HEK293 (cell line): Measurements from ENCODE around the gene CYP17A1.
"Not testable (repeated sequence)": the region's sequence is repeated elsewhere in the genome, so short reads cannot be mapped to it uniquely, and the experiment has no call there.

Experiments
- CTCF ChIA-PET: fragments of 350-600 bp; formaldehyde crosslinking; extraction: SDS; loops from one replicate; lab custom pipeline; 2021; ENCODE audit warnings: antibody characterized with exemption; lab: Yijun Ruan, JAX
- POLR2A ChIA-PET: fragments of 300-600 bp; formaldehyde crosslinking; extraction: SDS; loops from one replicate; lab custom pipeline; 2020; ENCODE audit warnings: antibody characterized with exemption, inconsistent platforms; lab: Yijun Ruan, JAX
- H3K27ac ChIP-seq: fragments of 200-500 bp; sonication (Bioruptor generic); 2 replicates; pipeline ENCODE4 v1.5.1; 2014; ENCODE audit warnings: low read depth, low read length, control low read depth, inconsistent platforms; ENCODE audit errors: extremely low read depth
- H3K36me3 ChIP-seq, 2 experiments: fragments of 200-500 bp in 1 of 2; sonication (Bioruptor generic) in 1 of 2; 1 replicate in 1 of 2; 2 replicates in 1 of 2; pipeline ENCODE4 v1.5.1; 2014 to 2017; ENCODE audit warnings: inconsistent platforms in 2 of 2, low read length in 2 of 2; ENCODE audit not compliant: control insufficient read depth in 2 of 2, insufficient read depth in 1 of 2
- H3K4me1 ChIP-seq: fragments of 200-500 bp; sonication (Bioruptor generic); 2 replicates; pipeline ENCODE4 v1.5.1; 2014; ENCODE audit warnings: mild to moderate bottlenecking, low read length, inconsistent platforms; ENCODE audit not compliant: control insufficient read depth, insufficient read depth
- H3K4me3 ChIP-seq: 2 replicates; pipeline ENCODE4 v1.5.1; 2011; ENCODE audit warnings: low read depth, mild to moderate bottlenecking, control low read depth, low read length, moderate library complexity
- H3K9me3 ChIP-seq: fragments of 200-500 bp; sonication (Bioruptor generic); 2 replicates; pipeline ENCODE4 v1.5.1; 2014; ENCODE audit warnings: low read depth, low read length, inconsistent platforms; ENCODE audit not compliant: control insufficient read depth, insufficient read depth
- FEZF1 ChIP-seq: fragments of 450-650 bp; formaldehyde crosslinking; IDR thresholded peaks from 2 replicates; pipeline ENCODE4 v1.5.1; 2016; ENCODE audit warnings: missing biosample characterization, missing genetic modification characterization
- GLIS2 ChIP-seq: fragments of 450-650 bp; formaldehyde crosslinking; IDR thresholded peaks from 2 replicates; pipeline ENCODE4 v1.5.1; 2016; ENCODE audit warnings: missing biosample characterization, missing genetic modification characterization
- SP3 ChIP-seq: fragments of 450-650 bp; formaldehyde crosslinking; IDR thresholded peaks from 2 replicates; pipeline ENCODE4 v1.5.1; 2016; ENCODE audit warnings: missing biosample characterization, missing genetic modification characterization
- ZBTB1 ChIP-seq: fragments of 450-650 bp; formaldehyde crosslinking; IDR thresholded peaks from 2 replicates; pipeline ENCODE4 v1.5.1; 2016; ENCODE audit warnings: missing biosample characterization, missing genetic modification characterization
- ZIC2 ChIP-seq: fragments of 450-650 bp; formaldehyde crosslinking; IDR thresholded peaks from 2 replicates; pipeline ENCODE4 v1.5.1; 2016; ENCODE audit warnings: missing biosample characterization, missing genetic modification characterization
- ZNF155 ChIP-seq: fragments of 450-650 bp; formaldehyde crosslinking; IDR thresholded peaks from 2 replicates; pipeline ENCODE4 v1.5.1; 2016; ENCODE audit warnings: missing biosample characterization, missing genetic modification characterization
- ZNF423 ChIP-seq: fragments of 450-650 bp; formaldehyde crosslinking; IDR thresholded peaks from 2 replicates; pipeline ENCODE4 v1.5.1; 2016; ENCODE audit warnings: missing biosample characterization, missing genetic modification characterization
- ZNF600 ChIP-seq: fragments of 450-650 bp; formaldehyde crosslinking; IDR thresholded peaks from 2 replicates; pipeline ENCODE4 v1.5.1; 2016; ENCODE audit warnings: missing biosample characterization, missing genetic modification characterization
- ZNF639 ChIP-seq: fragments of 450-650 bp; formaldehyde crosslinking; IDR thresholded peaks from 2 replicates; pipeline ENCODE4 v1.5.1; 2016; ENCODE audit warnings: missing biosample characterization, missing genetic modification characterization
- TF ChIP-seq, protein P1 (sequence below): fragments of 450-650 bp; formaldehyde crosslinking; IDR thresholded peaks from 2 replicates; pipeline ENCODE4 v1.5.1; 2016; ENCODE audit warnings: missing biosample characterization, missing genetic modification characterization
- TF ChIP-seq, protein P2 (sequence below): fragments of 450-650 bp; formaldehyde crosslinking; IDR thresholded peaks from 2 replicates; pipeline ENCODE4 v1.5.1; 2016; ENCODE audit warnings: missing biosample characterization, missing genetic modification characterization
- TF ChIP-seq, protein P3 (sequence below): fragments of 450-650 bp; formaldehyde crosslinking; IDR thresholded peaks from 2 replicates; pipeline ENCODE4 v1.5.1; 2016; ENCODE audit warnings: missing biosample characterization, missing genetic modification characterization
- TF ChIP-seq, protein P4 (sequence below): fragments of 450-650 bp; formaldehyde crosslinking; IDR thresholded peaks from 2 replicates; pipeline ENCODE4 v1.5.1; 2016; ENCODE audit warnings: missing biosample characterization, missing genetic modification characterization
- TF ChIP-seq, protein P5 (sequence below): fragments of 450-650 bp; formaldehyde crosslinking; IDR thresholded peaks from 2 replicates; pipeline ENCODE4 v1.5.1; 2016; ENCODE audit warnings: missing biosample characterization, missing genetic modification characterization

CYP17A1 gene

DNA sequence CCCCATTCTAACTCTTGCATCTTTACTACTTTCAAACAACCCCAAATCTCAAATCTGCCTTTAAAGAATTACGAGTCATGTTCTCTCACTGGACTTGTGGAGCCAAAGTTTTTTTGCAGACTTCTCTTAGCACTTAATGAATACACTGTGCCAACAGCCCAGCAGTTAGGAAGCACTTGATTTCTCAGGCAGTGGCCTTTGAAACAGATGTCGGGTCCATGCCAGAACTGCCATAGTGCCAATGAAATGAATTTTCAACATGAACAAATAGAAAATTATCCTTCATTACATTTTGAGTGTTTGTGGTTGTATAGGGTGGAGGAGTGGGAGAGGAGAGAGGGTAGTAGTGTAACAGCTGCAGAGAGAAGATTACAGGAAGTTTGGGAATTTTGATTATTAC lies 22.7 kb upstream of the CYP17A1 start:
- Histone ChIP-seq H3K36me3 (peaks cover 16 to 21% of the 10 kb centered on the region in 2 experiments), H3K9me3 (no peaks in the 10 kb centered on the region), H3K4me3 (no peak overlapping the region), H3K27ac (no peak overlapping the region), H3K4me1 (peaks cover 6% of the 10 kb centered on the region)
- POLR2A ChIA-PET: interaction anchor here (1.2 kb wide), 1 partner anchor 9 kb away, joined by 4 read pairs; the partner anchor contains the start of gene AS3MT
- no peak for TF ChIP-seq ZNF155
- TF ChIP-seq, protein P1, sequence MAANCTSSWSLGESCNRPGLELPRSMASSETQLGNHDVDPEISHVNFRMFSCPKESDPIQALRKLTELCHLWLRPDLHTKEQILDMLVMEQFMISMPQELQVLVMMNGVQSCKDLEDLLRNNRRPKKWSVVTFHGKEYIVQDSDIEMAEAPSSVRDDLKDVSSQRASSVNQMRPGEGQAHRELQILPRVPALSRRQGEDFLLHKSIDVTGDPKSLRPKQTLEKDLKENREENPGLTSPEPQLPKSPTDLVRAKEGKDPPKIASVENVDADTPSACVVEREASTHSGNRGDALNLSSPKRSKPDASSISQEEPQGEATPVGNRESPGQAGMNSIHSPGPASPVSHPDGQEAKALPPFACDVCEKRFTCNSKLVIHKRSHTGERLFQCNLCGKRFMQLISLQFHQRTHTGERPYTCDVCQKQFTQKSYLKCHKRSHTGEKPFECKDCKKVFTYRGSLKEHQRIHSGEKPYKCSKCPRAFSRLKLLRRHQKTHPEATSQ: no peak
- TF ChIP-seq, all 188 proteins: peak for 0
- CTCF ChIA-PET: interaction anchor here (0.7 kb wide), 1 partner anchor 53 kb away, joined by 3 read pairs; no protein-coding TSS in a partner anchor

DNA sequence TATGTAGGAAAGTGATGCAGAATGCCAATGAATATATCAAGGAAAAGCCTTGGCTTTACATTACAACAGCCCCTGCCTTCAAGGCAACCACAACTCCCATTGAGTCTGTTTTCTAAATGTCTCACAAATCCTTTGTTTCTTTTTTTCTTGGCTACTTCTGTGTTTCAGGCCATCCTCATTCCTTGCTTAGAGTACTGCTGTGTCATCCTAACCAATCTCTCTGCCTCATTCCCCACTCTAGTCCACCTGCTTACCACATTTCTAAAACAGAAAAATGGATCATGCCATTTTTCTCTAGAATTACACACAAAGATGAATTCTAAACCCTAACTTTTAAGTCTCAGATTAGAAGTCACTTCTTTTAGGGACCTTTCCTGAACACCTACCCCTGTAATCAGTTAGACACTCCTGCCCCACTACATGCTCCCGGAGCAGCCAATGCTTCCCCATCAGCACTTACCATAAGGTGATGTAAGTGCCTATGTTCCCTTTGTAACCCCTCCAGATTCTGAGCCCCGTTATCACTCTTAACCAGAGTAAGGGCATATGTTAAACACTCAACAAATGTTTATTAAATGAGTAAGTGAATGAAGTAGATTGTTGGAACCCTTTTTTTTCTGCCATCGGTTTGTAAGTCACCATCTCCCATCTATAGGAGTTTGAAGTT lies 19.7 kb upstream of the CYP17A1 start:
- H3K36me3 ChIP-seq: peaks cover 0 to 7% of the 10 kb centered on the region in 2 experiments
- no peak for TF ChIP-seq ZBTB1
- TF ChIP-seq, protein P2, sequence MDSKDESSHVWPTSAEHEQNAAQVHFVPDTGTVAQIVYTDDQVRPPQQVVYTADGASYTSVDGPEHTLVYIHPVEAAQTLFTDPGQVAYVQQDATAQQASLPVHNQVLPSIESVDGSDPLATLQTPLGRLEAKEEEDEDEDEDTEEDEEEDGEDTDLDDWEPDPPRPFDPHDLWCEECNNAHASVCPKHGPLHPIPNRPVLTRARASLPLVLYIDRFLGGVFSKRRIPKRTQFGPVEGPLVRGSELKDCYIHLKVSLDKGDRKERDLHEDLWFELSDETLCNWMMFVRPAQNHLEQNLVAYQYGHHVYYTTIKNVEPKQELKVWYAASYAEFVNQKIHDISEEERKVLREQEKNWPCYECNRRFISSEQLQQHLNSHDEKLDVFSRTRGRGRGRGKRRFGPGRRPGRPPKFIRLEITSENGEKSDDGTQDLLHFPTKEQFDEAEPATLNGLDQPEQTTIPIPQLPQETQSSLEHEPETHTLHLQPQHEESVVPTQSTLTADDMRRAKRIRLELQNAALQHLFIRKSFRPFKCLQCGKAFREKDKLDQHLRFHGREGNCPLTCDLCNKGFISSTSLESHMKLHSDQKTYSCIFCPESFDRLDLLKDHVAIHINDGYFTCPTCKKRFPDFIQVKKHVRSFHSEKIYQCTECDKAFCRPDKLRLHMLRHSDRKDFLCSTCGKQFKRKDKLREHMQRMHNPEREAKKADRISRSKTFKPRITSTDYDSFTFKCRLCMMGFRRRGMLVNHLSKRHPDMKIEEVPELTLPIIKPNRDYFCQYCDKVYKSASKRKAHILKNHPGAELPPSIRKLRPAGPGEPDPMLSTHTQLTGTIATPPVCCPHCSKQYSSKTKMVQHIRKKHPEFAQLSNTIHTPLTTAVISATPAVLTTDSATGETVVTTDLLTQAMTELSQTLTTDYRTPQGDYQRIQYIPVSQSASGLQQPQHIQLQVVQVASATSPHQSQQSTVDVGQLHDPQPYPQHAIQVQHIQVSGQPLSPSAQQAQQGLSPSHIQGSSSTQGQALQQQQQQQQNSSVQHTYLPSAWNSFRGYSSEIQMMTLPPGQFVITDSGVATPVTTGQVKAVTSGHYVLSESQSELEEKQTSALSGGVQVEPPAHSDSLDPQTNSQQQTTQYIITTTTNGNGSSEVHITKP (tag by site-specific recombination): peak; percentile 62
- TF ChIP-seq, all 188 proteins: peak for 1
- H3K4me1 ChIP-seq: peaks cover 6% of the 10 kb centered on the region
- H3K9me3 ChIP-seq: no peaks in the 10 kb centered on the region
- H3K27ac ChIP-seq: no peak overlapping the region
- no peak overlapping the region for H3K4me3 ChIP-seq
- ChIA-PET CTCF (interaction anchor here (0.6 kb wide), 1 partner anchor 129 kb away, joined by 3 read pairs; no protein-coding TSS in a partner anchor), POLR2A (no interaction called here)

DNA sequence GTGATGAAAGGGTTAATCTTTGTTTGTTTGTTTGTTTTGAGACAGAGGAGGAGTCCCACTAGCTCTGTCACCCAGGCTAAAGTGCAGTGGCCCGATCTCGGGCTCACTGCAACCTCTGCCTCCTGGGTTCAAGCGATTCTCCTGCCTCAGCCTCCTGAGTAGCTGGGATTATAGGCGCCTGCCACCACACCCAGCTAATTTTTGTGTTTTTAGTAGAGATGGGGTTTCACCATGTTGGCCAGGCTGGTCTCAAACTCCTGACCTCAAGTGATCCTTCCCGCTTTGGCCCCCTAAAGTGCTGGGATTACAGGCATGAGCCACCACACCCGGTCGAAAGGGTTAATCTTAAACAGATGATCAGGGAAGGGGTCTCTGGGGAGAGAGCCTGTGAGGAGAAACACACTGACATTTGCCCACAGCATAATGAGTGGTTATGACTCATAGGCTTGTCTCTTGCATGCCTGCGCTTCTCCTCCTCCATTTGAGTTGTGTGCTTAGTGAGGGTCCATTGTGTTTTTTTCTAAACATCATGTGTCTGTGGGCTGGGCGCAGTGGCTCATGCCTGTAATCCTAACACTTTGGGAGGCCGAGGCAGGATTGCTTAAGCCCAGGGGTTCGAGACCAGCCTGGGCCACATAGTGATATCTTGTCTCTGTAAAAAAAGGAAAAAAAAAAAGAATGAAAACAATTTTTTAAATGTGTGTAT lies 18.7 kb upstream of the CYP17A1 start:
- not testable (repeated sequence) for H3K4me3 ChIP-seq, H3K9me3 ChIP-seq, H3K4me1 ChIP-seq, H3K36me3 ChIP-seq
- POLR2A ChIA-PET: interaction anchor here (0.6 to 2.1 kb wide), 3 partner anchors 11 to 375 kb away, joined by 3 to 19 read pairs (median 4); partner anchors contain the start of gene AS3MT
- CTCF ChIA-PET: interaction anchor here (0.6 to 1.3 kb wide), 3 partner anchors 29 to 992 kb away, joined by 3 read pairs; no protein-coding TSS in a partner anchor
- peak overlapping the region; percentile 79 for H3K27ac ChIP-seq
- TF ChIP-seq GLIS2 (tag by site-specific recombination) (peak; percentile 40), ZNF639 (tag by site-specific recombination) (peak; percentile 83), ZNF423 (tag by site-specific recombination) (peak; percentile 70), SP3 (tag by site-specific recombination) (peak; percentile 41; the same call in 1 of the 2 replicates), ZNF600 (tag by site-specific recombination) (peak; percentile 75; the same call in 1 of the 2 replicates), FEZF1 (tag by site-specific recombination) (peak; percentile 83), ZIC2 (tag by site-specific recombination) (peak; percentile 56)
- TF ChIP-seq, protein P3, sequence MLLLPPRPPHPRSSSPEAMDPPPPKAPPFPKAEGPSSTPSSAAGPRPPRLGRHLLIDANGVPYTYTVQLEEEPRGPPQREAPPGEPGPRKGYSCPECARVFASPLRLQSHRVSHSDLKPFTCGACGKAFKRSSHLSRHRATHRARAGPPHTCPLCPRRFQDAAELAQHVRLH: 0 out of 2 replicates have a peak, but pooled peaks have one; percentile 11
- TF ChIP-seq, protein P4, sequence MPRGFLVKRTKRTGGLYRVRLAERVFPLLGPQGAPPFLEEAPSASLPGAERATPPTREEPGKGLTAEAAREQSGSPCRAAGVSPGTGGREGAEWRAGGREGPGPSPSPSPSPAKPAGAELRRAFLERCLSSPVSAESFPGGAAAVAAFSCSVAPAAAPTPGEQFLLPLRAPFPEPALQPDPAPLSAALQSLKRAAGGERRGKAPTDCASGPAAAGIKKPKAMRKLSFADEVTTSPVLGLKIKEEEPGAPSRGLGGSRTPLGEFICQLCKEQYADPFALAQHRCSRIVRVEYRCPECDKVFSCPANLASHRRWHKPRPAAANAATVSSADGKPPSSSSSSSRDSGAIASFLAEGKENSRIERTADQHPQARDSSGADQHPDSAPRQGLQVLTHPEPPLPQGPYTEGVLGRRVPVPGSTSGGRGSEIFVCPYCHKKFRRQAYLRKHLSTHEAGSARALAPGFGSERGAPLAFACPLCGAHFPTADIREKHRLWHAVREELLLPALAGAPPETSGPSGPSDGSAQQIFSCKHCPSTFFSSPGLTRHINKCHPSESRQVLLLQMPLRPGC (tag by site-specific recombination): peak; percentile 93
- TF ChIP-seq, protein P5, sequence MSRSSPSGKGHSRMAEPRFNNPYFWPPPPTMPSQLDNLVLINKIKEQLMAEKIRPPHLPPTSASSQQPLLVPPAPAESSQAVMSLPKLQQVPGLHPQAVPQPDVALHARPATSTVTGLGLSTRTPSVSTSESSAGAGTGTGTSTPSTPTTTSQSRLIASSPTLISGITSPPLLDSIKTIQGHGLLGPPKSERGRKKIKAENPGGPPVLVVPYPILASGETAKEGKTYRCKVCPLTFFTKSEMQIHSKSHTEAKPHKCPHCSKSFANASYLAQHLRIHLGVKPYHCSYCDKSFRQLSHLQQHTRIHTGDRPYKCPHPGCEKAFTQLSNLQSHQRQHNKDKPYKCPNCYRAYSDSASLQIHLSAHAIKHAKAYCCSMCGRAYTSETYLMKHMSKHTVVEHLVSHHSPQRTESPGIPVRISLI (tag by site-specific recombination): peak; percentile 90
- TF ChIP-seq, protein P2 (tag by site-specific recombination): peak; percentile 70
